Measurements from ENCODE around the gene PTPRD. TPM values are rescaled to one million over a fixed set of nuclear protein-coding genes. Genes with fewer than 3 reads are reported as not detected.

PTPRD gene
- total RNA-seq, 1 experiment from 2014 or later = 0.02 TPM

GRCh38 chr9:8649807-8650206 lies 1963.0 kb downstream of the PTPRD start:
- Histone ChIP-seq H3K79me2 (ENCODE audit: insufficient read depth, low read length) (no peaks in the 10 kb centered on the region), H3K9me3 (ENCODE audit: control insufficient read depth in 1 of 2, insufficient read depth in 1 of 2, low read depth in 1 of 2, low read length in 2 of 2) (peaks cover under 1 to 38% of the 10 kb centered on the region in 2 experiments; a peak in 2 of 4 replicates), H3K4me3 (replicated peaks in 1 of 2; ENCODE audit: low read depth in 1 of 2, low read length in 2 of 2) (no peak overlapping the region), H3K9me2 (ENCODE audit: insufficient read depth) (no peaks in the 10 kb centered on the region), H3K4me2 (ENCODE audit: low read length) (no peak overlapping the region), H3K36me3 (ENCODE audit: control insufficient read depth in 1 of 2, insufficient read depth in 2 of 2, low read length in 2 of 2) (no peaks in the 10 kb centered on the region), H3K27ac (ENCODE audit: low read depth, low read length) (no peak overlapping the region), H3K27me3 (ENCODE audit: insufficient read depth, low read length) (no peaks in the 10 kb centered on the region), H3K4me1 (ENCODE audit: control insufficient read depth in 1 of 2, insufficient read depth in 2 of 2, low read length in 2 of 2) (no peaks in the 10 kb centered on the region), H3K9ac (ENCODE audit: low read length) (no peak overlapping the region), H4K20me1 (ENCODE audit: insufficient read depth) (no peaks in the 10 kb centered on the region), H2AFZ (ENCODE audit: low read depth, low read length, poor library complexity, severe bottlenecking) (no peak overlapping the region)
- intact Hi-C loops (cut with micrococcal nuclease) = no loop called here
- ChIA-PET RAD21 (ENCODE audit: low non-redundant PET in 1 of 2, low total read pairs in 2 of 2, uncharacterized antibody in 2 of 2, unreplicated experiment in 2 of 2) (no interaction called here), CTCF (no interaction called here), POLR2A (no interaction called here)
- no peak for TF ChIP-seq FOSL1 (IDR thresholded peaks at IDR 0.05; ENCODE audit: low read depth)
- TF ChIP-seq POLR2A (IDR thresholded peaks at IDR 0.05; ENCODE audit: borderline replicate concordance, extremely low read depth, insufficient read depth, insufficient read length) = no peak
- no peak for TF ChIP-seq ZFX (IDR thresholded peaks at IDR 0.05)
- no peak for TF ChIP-seq EZH2phosphoT487 (IDR thresholded peaks at IDR 0.05; ENCODE audit: borderline replicate concordance)
- no peak for TF ChIP-seq POLR2AphosphoS5 (IDR thresholded peaks at IDR 0.05; ENCODE audit: low read depth, low read length)
- no peak for TF ChIP-seq ZBTB33 (IDR thresholded peaks at IDR 0.05; ENCODE audit: extremely low read depth, insufficient replicate concordance, low read length)
- no peak for TF ChIP-seq SIN3A (IDR thresholded peaks at IDR 0.05; ENCODE audit: low read depth)
- TF ChIP-seq YY1 (IDR thresholded peaks at IDR 0.05; ENCODE audit: extremely low read depth, insufficient replicate concordance, low read depth, low read length) = no peak
- TF ChIP-seq JUND (IDR thresholded peaks at IDR 0.05) = no peak
- TF ChIP-seq ZNF274 (IDR thresholded peaks at IDR 0.05; ENCODE audit: low read depth, low read length) = no peak
- no peak for TF ChIP-seq ELF1 (IDR thresholded peaks at IDR 0.05; ENCODE audit: borderline replicate concordance, low read depth)
- TF ChIP-seq SP1 (IDR thresholded peaks at IDR 0.05; ENCODE audit: low read depth) = no peak
- TF ChIP-seq MAX (IDR thresholded peaks at IDR 0.05) = no peak
- no peak for TF ChIP-seq CEBPB (IDR thresholded peaks at IDR 0.05; ENCODE audit: low read depth)
- no peak for TF ChIP-seq RAD21 (IDR thresholded peaks at IDR 0.05; ENCODE audit: low read depth)
- TF ChIP-seq SRF (IDR thresholded peaks at IDR 0.05; ENCODE audit: low read depth) = no peak
- TF ChIP-seq CTCF (IDR thresholded peaks at IDR 0.05 in 2 of 3, conservative IDR thresholded peaks at IDR 0.05 in 1 of 3; ENCODE audit: borderline replicate concordance in 1 of 3, insufficient read depth in 1 of 3, low read depth in 2 of 3, low read length in 2 of 3) = no peak
- no peak for TF ChIP-seq EGR1 (IDR thresholded peaks at IDR 0.05; ENCODE audit: low read depth)
- TF ChIP-seq EZH2 (IDR thresholded peaks at IDR 0.05) = no peak
- no TSS peak for BruUV-seq (replicated peaks)
- ATAC-seq (no peak), DNase-seq (ENCODE audit: low read depth, low spot score) (no peak)
